Measurements from ENCODE around the gene CPLX3. TPM values are rescaled to one million over a fixed set of nuclear protein-coding genes. Genes with fewer than 3 reads are reported as not detected.

Gene CPLX3
- total and polyA plus RNA-seq, 2 donors (not counting 3 experiments of a cell fraction or from before 2014, with no cell fraction given): not detected

- peaks cover 0 to 2% of the 10 kb centered on the region in 2 experiments for H3K27me3 ChIP-seq (ENCODE audit: control insufficient read depth in 2 of 2, insufficient read depth in 2 of 2, low read length in 2 of 2)
- POLR2A ChIA-PET: no interaction called here
These were observed 4.7 kb upstream of the CPLX3 start for GRCh38 chr15:74821790-74822158.

More at GRCh38 chr15:74821790-74822158, 4.7 kb upstream of the CPLX3 start:
- H3K4me3 ChIP-seq (replicated peaks in 1 of 3; ENCODE audit: insufficient read depth in 1 of 3, low read depth in 1 of 3, low read length in 3 of 3): no peak overlapping the region
- intact Hi-C loops (cut with micrococcal nuclease) (no loop called here), dilution Hi-C loops (cut with MboI; ENCODE audit: extremely low pct_ligation_motif_present, low sequenced_read_pairs) (no loop called here)
- H3K4me1 ChIP-seq (ENCODE audit: control insufficient read depth, extremely low read depth, insufficient read depth, low read length): peaks cover 8% of the 10 kb centered on the region
- no peak overlapping the region for H2AFZ ChIP-seq (ENCODE audit: low read depth, low read length)
- H3K27ac ChIP-seq (ENCODE audit: insufficient read depth, low read depth, low read length): no peak overlapping the region
- no peak for DNase-seq (ENCODE audit: low read depth, low spot score)
- no peaks in the 10 kb centered on the region for H3K36me3 ChIP-seq (ENCODE audit: control insufficient read depth in 2 of 2, extremely low read depth in 1 of 2, insufficient read depth in 2 of 2, low read length in 2 of 2)
- no peak overlapping the region for H3K4me2 ChIP-seq (ENCODE audit: insufficient read depth, low read length)
- BruUV-seq (replicated peaks): no TSS peak
- H4K20me1 ChIP-seq (replicated peaks; ENCODE audit: control insufficient read depth, extremely low read depth, insufficient read depth, low read length): no peaks in the 10 kb centered on the region
- CTCF ChIA-PET: interaction anchor here (0.9 to 1.3 kb wide), 4 partner anchors 11 to 85 kb away, joined by 3 to 5 read pairs (median 3); partner anchors contain the start of gene FAM219B
- no peak overlapping the region for H3K9ac ChIP-seq (replicated peaks; ENCODE audit: extremely low read depth, insufficient read depth, low read length)
- H3K79me2 ChIP-seq (ENCODE audit: control insufficient read depth, insufficient read depth, low read length): no peaks in the 10 kb centered on the region
- FAIRE-seq: no peak
- TF ChIP-seq EZH2 (IDR thresholded peaks at IDR 0.05; ENCODE audit: borderline replicate concordance, low read depth, low read length, severe bottlenecking) (no peak), MYC (IDR thresholded peaks at IDR 0.05; ENCODE audit: low read depth, low read length) (no peak), POLR2A (IDR thresholded peaks at IDR 0.05; ENCODE audit: low read depth, low read length) (no peak), FOS (IDR thresholded peaks at IDR 0.05; ENCODE audit: borderline replicate concordance, insufficient read depth, low read length) (no peak), CTCF (IDR thresholded peaks at IDR 0.05; ENCODE audit: extremely low read depth in 1 of 2, insufficient read depth in 1 of 2, low read depth in 1 of 2, low read length in 2 of 2) (no peak)
- H3K9me1 ChIP-seq (replicated peaks; ENCODE audit: control insufficient read depth, extremely low read depth, insufficient read depth, low read length): no peaks in the 10 kb centered on the region
- no peaks in the 10 kb centered on the region for H3K9me3 ChIP-seq (replicated peaks; ENCODE audit: control insufficient read depth, insufficient read depth, low read length)

All from endothelial cell of umbilical vein (primary cell).